HepG2 (cell line): ENCODE measurements around the gene MED19. TPM values are rescaled to one million over a fixed set of nuclear protein-coding genes. Genes with fewer than 3 reads are reported as not detected.

Source experiments
- BCL6 ChIP-seq: IDR thresholded peaks from 2 replicates; pipeline ENCODE4 v1.6.1; 2016; ENCODE audit warnings: missing genetic modification reagents, missing compliant biosample characterization
- ETV5 ChIP-seq: IDR thresholded peaks from 2 replicates; pipeline ENCODE4 v1.6.1; 2018; ENCODE audit warnings: missing biosample characterization, missing genetic modification reagents, inconsistent platforms, borderline replicate concordance
- FOXK1 ChIP-seq: sonication (generic); formaldehyde crosslinking; IDR thresholded peaks from 2 replicates; pipeline ENCODE4 v1.4.0; 2020; ENCODE audit warnings: low read depth, missing genetic modification reagents, borderline replicate concordance
- GATA4 ChIP-seq: sonication (generic); IDR thresholded peaks from 2 replicates; pipeline ENCODE4 v1.6.1; 2016; ENCODE audit warnings: antibody characterized with exemption, low read depth, borderline replicate concordance
- GFI1 ChIP-seq: sonication (generic); formaldehyde crosslinking; IDR thresholded peaks from 2 replicates; pipeline ENCODE4 v1.5.0; 2020; ENCODE audit warnings: missing genetic modification reagents, mild to moderate bottlenecking, borderline replicate concordance
- HNRNPK ChIP-seq: fragments of 200-400 bp; formaldehyde crosslinking; IDR thresholded peaks from 2 replicates; pipeline ENCODE4 v1.6.1; 2018; ENCODE audit warnings: low read length, low read depth, moderate library complexity, mild to moderate bottlenecking; ENCODE audit not compliant: poor library complexity, severe bottlenecking
- IRF9 ChIP-seq: sonication (generic); formaldehyde crosslinking; IDR thresholded peaks from 2 replicates; pipeline ENCODE4 v1.8.0; 2022; ENCODE audit warnings: missing genetic modification reagents, mild to moderate bottlenecking, borderline replicate concordance
- MYC ChIP-seq: sonication (generic); formaldehyde crosslinking; IDR thresholded peaks from 2 replicates; pipeline ENCODE4 v1.9.0; 2021; ENCODE audit warnings: missing genetic modification reagents, borderline replicate concordance
- RBM39 ChIP-seq: fragments of 200-400 bp; formaldehyde crosslinking; IDR thresholded peaks from one replicate; pipeline ENCODE4 v1.6.1; 2018; ENCODE audit warnings: antibody characterized with exemption, mild to moderate bottlenecking, low read depth, low read length; ENCODE audit not compliant: poor library complexity, severe bottlenecking
- SRSF4 ChIP-seq: fragments of 200-400 bp; formaldehyde crosslinking; IDR thresholded peaks from one replicate; pipeline ENCODE4 v1.6.1; 2018; ENCODE audit warnings: mild to moderate bottlenecking, low read depth, low read length, moderate library complexity; ENCODE audit not compliant: poor library complexity, severe bottlenecking
- ZFP62 ChIP-seq: sonication (generic); formaldehyde crosslinking; IDR thresholded peaks from 2 replicates; pipeline ENCODE4 v1.4.0; 2020; ENCODE audit warnings: missing genetic modification reagents
- ZMYM4 ChIP-seq: sonication (generic); formaldehyde crosslinking; IDR thresholded peaks from 2 replicates; pipeline ENCODE4 v1.8.1; 2023; ENCODE audit warnings: mild to moderate bottlenecking, missing genetic modification reagents
- ZNF572 ChIP-seq: sonication (generic); formaldehyde crosslinking; IDR thresholded peaks from 2 replicates; pipeline ENCODE4 v1.5.1; 2020; ENCODE audit warnings: mild to moderate bottlenecking, missing genetic modification reagents
- ZNF629 ChIP-seq: sonication (generic); formaldehyde crosslinking; conservative IDR thresholded peaks from 2 replicates; pipeline ENCODE4 v1.5.0; 2020; ENCODE audit warnings: missing genetic modification reagents
- ZZZ3 ChIP-seq: sonication (generic); formaldehyde crosslinking; IDR thresholded peaks from 2 replicates; pipeline ENCODE4 v1.4.0; 2020; ENCODE audit warnings: missing genetic modification reagents, mild to moderate bottlenecking, borderline replicate concordance
- polyA plus RNA-seq, 8 experiments: library from polyadenylated mRNA; depleted of rRNA in 3 of 8; stranded (reverse) in 7 of 8; unstranded in 1 of 8; fragments of >200 nt; fragmentation: Illumina TruSeq in 4 of 8; extraction: Trizol in 4 of 8; gene quantifications; 2 replicates each; pipeline versions ENCODE4 v1.2.1 to v1.2.3, GENCODE V29; 2011 to 2016; ENCODE audit warnings: low read depth in 4 of 8, missing spikeins in 1 of 8, mixed read lengths in 1 of 8; ENCODE audit not compliant: insufficient read depth in 1 of 8
- total RNA-seq, 5 experiments: library from RNA; depleted of rRNA; stranded (reverse); fragments of >200 nt; fragmentation: Illumina TruSeq; extraction: Trizol; gene quantifications; 2 replicates each; pipeline ENCODE4 v1.2.3, GENCODE V29; 2016; ENCODE audit warnings: low read depth in 1 of 5
- TF ChIP-seq, protein P1 (sequence below), 2 experiments: sonication (generic) in 1 of 2; formaldehyde crosslinking in 1 of 2; IDR thresholded peaks; 2 replicates each; pipeline versions ENCODE4 v1.5.1 to v1.6.1; 2011 to 2020; ENCODE audit warnings: borderline replicate concordance in 1 of 2, low read depth in 1 of 2, low read length in 1 of 2, mild to moderate bottlenecking in 1 of 2, missing genetic modification reagents in 1 of 2, moderate library complexity in 1 of 2
- TF ChIP-seq, protein P2 (sequence below): sonication (generic); formaldehyde crosslinking; IDR thresholded peaks from 2 replicates; pipeline ENCODE4 v1.9.0; 2022; ENCODE audit warnings: low read depth, missing genetic modification reagents
- TF ChIP-seq, protein P3 (sequence below): sonication (generic); formaldehyde crosslinking; IDR thresholded peaks from 2 replicates; pipeline ENCODE4 v1.5.1; 2020; ENCODE audit warnings: missing genetic modification reagents, mild to moderate bottlenecking, borderline replicate concordance

Gene MED19
- total and polyA plus RNA-seq, 2 of the 13 experiments (the other 11 are each of a cell fraction or from before 2014, with no cell fraction given): 12.9 to 13.8 TPM

- TF ChIP-seq HNRNPK (peak; percentile 52), GATA4 (peak; percentile 45; the same call in 1 of the 2 replicates), IRF9 (CRISPR knock-in tag) (0 out of 2 replicates have a peak, but pooled peaks have one; percentile 20), MYC (CRISPR knock-in tag) (peak; percentile 93), ETV5 (CRISPR knock-in tag) (peak; percentile 74), GFI1 (peak; percentile 55; the same call in 1 of the 2 replicates), ZNF572 (0 out of 2 replicates have a peak, but pooled peaks have one; percentile 73), RBM39 (peak; percentile 90), ZNF629 (CRISPR knock-in tag) (no peak), FOXK1 (peak; percentile 58; the same call in 1 of the 2 replicates), BCL6 (peak; percentile 50), ZFP62 (CRISPR knock-in tag) (no peak), ZZZ3 (no peak), ZMYM4 (CRISPR knock-in tag) (peak; percentile 92), SRSF4 (no peak)
- TF ChIP-seq, protein P1, sequence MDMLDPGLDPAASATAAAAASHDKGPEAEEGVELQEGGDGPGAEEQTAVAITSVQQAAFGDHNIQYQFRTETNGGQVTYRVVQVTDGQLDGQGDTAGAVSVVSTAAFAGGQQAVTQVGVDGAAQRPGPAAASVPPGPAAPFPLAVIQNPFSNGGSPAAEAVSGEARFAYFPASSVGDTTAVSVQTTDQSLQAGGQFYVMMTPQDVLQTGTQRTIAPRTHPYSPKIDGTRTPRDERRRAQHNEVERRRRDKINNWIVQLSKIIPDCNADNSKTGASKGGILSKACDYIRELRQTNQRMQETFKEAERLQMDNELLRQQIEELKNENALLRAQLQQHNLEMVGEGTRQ (IDR thresholded peaks at IDR 0.05; ENCODE audit: low read depth, low read length): 0 out of 2 replicates have a peak, but pooled peaks have one; percentile 52
- TF ChIP-seq, protein P1 (CRISPR knock-in tag; IDR thresholded peaks at IDR 0.05; ENCODE audit: borderline replicate concordance): peak; percentile 83; the same call in 1 of the 2 replicates
- TF ChIP-seq, protein P2, sequence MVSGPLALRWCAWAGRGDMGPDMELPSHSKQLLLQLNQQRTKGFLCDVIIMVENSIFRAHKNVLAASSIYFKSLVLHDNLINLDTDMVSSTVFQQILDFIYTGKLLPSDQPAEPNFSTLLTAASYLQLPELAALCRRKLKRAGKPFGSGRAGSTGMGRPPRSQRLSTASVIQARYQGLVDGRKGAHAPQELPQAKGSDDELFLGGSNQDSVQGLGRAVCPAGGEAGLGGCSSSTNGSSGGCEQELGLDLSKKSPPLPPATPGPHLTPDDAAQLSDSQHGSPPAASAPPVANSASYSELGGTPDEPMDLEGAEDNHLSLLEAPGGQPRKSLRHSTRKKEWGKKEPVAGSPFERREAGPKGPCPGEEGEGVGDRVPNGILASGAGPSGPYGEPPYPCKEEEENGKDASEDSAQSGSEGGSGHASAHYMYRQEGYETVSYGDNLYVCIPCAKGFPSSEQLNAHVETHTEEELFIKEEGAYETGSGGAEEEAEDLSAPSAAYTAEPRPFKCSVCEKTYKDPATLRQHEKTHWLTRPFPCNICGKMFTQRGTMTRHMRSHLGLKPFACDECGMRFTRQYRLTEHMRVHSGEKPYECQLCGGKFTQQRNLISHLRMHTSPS: peak; percentile 51; the same call in 1 of the 2 replicates
- TF ChIP-seq, protein P3, sequence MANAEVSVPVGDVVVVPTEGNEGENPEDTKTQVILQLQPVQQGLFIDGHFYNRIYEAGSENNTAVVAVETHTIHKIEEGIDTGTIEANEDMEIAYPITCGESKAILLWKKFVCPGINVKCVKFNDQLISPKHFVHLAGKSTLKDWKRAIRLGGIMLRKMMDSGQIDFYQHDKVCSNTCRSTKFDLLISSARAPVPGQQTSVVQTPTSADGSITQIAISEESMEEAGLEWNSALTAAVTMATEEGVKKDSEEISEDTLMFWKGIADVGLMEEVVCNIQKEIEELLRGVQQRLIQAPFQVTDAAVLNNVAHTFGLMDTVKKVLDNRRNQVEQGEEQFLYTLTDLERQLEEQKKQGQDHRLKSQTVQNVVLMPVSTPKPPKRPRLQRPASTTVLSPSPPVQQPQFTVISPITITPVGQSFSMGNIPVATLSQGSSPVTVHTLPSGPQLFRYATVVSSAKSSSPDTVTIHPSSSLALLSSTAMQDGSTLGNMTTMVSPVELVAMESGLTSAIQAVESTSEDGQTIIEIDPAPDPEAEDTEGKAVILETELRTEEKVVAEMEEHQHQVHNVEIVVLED (CRISPR knock-in tag): peak; percentile 76; the same call in 1 of the 2 replicates
Measured at GRCh38 chr11:57741132-57742086, 29.4 kb upstream of the MED19 start, which contains the start of gene SELENOH (continued).
